ENCODE data around the gene ITPK1. TPM values are rescaled to one million over a fixed set of nuclear protein-coding genes. Genes with fewer than 3 reads are reported as not detected.

The ITPK1 gene
- polyA plus RNA-seq, 1 of the 3 experiments (the other 2 are of a cell fraction) = 23.2 TPM

DNA sequence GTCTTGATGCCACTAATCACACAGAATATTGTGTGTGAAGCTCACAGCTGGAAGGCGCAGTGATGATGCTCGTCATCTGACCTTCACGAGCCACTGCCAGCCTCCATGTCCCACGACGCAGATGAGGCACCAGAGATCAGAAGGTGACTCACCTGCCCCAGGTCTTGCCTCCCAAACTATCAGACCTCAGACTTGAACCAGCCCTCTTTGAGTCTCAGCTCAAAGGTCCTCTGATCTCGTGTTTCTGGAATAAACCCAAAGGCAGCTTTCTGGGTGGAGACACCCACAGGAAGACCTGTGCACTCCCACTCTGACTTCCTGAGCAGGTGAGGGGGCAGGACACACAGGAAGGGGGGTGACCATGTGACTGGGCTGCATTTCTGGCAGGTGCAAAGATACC lies 212.4 kb downstream of the ITPK1 start:
- ChIA-PET POLR2A (interaction anchor here (2.1 kb wide), 1 partner anchor 17 kb away, joined by 8 read pairs; no protein-coding TSS in a partner anchor), CTCF (interaction anchor here (0.7 to 2.0 kb wide), 3 partner anchors 9 to 127 kb away, joined by 3 to 5 read pairs (median 3); no protein-coding TSS in a partner anchor)
- Histone ChIP-seq H3K79me2 (ENCODE audit: insufficient read depth) (no peaks in the 10 kb centered on the region), H3K4me1 (ENCODE audit: control insufficient read depth in 1 of 2, insufficient read depth in 2 of 2, low read depth in 1 of 2, low read length in 1 of 2) (peaks cover 0 to 16% of the 10 kb centered on the region in 2 experiments; a peak in 1 of 4 replicates), H3K27me3 (ENCODE audit: insufficient read depth) (no peaks in the 10 kb centered on the region), H3F3A (replicated peaks; ENCODE audit: insufficient read depth) (no peaks in the 10 kb centered on the region), H4K20me1 (ENCODE audit: insufficient read depth) (no peaks in the 10 kb centered on the region), H3K9me3 (no peaks in the 10 kb centered on the region), H3K36me3 (replicated peaks in 1 of 2; ENCODE audit: control insufficient read depth in 1 of 2, insufficient read depth in 2 of 2, low read length in 1 of 2) (no peaks in the 10 kb centered on the region), H3K4me2 (no peak overlapping the region), H3K9ac (no peak overlapping the region), H2AFZ (ENCODE audit: low read depth) (no peak overlapping the region), H3K27ac (ENCODE audit: low read depth in 2 of 2, low read length in 1 of 2) (no peak overlapping the region), H3K4me3 (ENCODE audit: low read depth in 2 of 2, low read length in 1 of 2) (no peak overlapping the region), H3K9me2 (no peaks in the 10 kb centered on the region)
- TF ChIP-seq RAD21 (IDR thresholded peaks at IDR 0.05; ENCODE audit: low read length) (no peak), REST (IDR thresholded peaks at IDR 0.05; ENCODE audit: low read depth, low read length) (no peak), FOSL2 (IDR thresholded peaks at IDR 0.05; ENCODE audit: borderline replicate concordance, low read depth) (no peak), MXI1 (IDR thresholded peaks at IDR 0.05; ENCODE audit: low read depth, low read length) (no peak), NFIC (IDR thresholded peaks at IDR 0.05; ENCODE audit: borderline replicate concordance) (no peak)
- TF ChIP-seq, protein P1, sequence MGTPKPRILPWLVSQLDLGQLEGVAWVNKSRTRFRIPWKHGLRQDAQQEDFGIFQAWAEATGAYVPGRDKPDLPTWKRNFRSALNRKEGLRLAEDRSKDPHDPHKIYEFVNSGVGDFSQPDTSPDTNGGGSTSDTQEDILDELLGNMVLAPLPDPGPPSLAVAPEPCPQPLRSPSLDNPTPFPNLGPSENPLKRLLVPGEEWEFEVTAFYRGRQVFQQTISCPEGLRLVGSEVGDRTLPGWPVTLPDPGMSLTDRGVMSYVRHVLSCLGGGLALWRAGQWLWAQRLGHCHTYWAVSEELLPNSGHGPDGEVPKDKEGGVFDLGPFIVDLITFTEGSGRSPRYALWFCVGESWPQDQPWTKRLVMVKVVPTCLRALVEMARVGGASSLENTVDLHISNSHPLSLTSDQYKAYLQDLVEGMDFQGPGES (IDR thresholded peaks at IDR 0.05; ENCODE audit: low read depth, low read length) = no peak
- DNase-seq = no peak
- 77% methylated on average over 5 of the region's 6 CpGs for WGBS (ENCODE audit: low lambda C conversion rate)

GRCh38 chr14:92902726-92903125 lies 213.0 kb downstream of the ITPK1 start:
- ChIA-PET CTCF (interaction anchor here (0.6 to 2.0 kb wide), 4 partner anchors 8 to 126 kb away, joined by 3 to 5 read pairs (median 3); no protein-coding TSS in a partner anchor), POLR2A (interaction anchor here (1.3 to 2.1 kb wide), 2 partner anchors 16 to 21 kb away, joined by 6 to 8 read pairs; partner anchors contain the start of gene CHGA)
- Histone ChIP-seq H3K4me1 (ENCODE audit: control insufficient read depth in 1 of 2, insufficient read depth in 2 of 2, low read depth in 1 of 2, low read length in 1 of 2) (peaks cover 0 to 16% of the 10 kb centered on the region in 2 experiments; a peak in 1 of 4 replicates), H3K4me3 (ENCODE audit: low read depth in 2 of 2, low read length in 1 of 2) (no peak overlapping the region), H3K9me2 (no peaks in the 10 kb centered on the region), H4K20me1 (ENCODE audit: insufficient read depth) (no peaks in the 10 kb centered on the region), H3K27ac (ENCODE audit: low read depth in 2 of 2, low read length in 1 of 2) (no peak overlapping the region), H3K27me3 (ENCODE audit: insufficient read depth) (no peaks in the 10 kb centered on the region), H3K9ac (no peak overlapping the region), H2AFZ (ENCODE audit: low read depth) (no peak overlapping the region), H3K4me2 (no peak overlapping the region), H3K79me2 (ENCODE audit: insufficient read depth) (no peaks in the 10 kb centered on the region), H3K36me3 (replicated peaks in 1 of 2; ENCODE audit: control insufficient read depth in 1 of 2, insufficient read depth in 2 of 2, low read length in 1 of 2) (no peaks in the 10 kb centered on the region), H3F3A (replicated peaks; ENCODE audit: insufficient read depth) (no peaks in the 10 kb centered on the region), H3K9me3 (no peaks in the 10 kb centered on the region)
- 60% methylated on average over 17 of the region's 17 CpGs for WGBS (ENCODE audit: low lambda C conversion rate)
- no peak for DNase-seq
- no peak for TF ChIP-seq TEAD4 (IDR thresholded peaks at IDR 0.05; ENCODE audit: borderline replicate concordance, insufficient read depth)
- no peak for TF ChIP-seq NFIC (IDR thresholded peaks at IDR 0.05; ENCODE audit: borderline replicate concordance)
- no peak for TF ChIP-seq REST (IDR thresholded peaks at IDR 0.05; ENCODE audit: low read depth, low read length)
- no peak for TF ChIP-seq MEF2A (IDR thresholded peaks at IDR 0.05; ENCODE audit: borderline replicate concordance, low read depth)
- no peak for TF ChIP-seq USF2 (IDR thresholded peaks at IDR 0.05; ENCODE audit: borderline replicate concordance, low read depth, low read length)
- no peak for TF ChIP-seq EZH2phosphoT487 (IDR thresholded peaks at IDR 0.05; ENCODE audit: borderline replicate concordance, low read depth)
- TF ChIP-seq FOSL2 (IDR thresholded peaks at IDR 0.05; ENCODE audit: borderline replicate concordance, low read depth) = no peak
- TF ChIP-seq GABPA (IDR thresholded peaks at IDR 0.05; ENCODE audit: low read depth) = no peak
- TF ChIP-seq, protein P1 (IDR thresholded peaks at IDR 0.05; ENCODE audit: low read depth, low read length) = no peak
- TF ChIP-seq JUND (IDR thresholded peaks at IDR 0.05) = no peak
- TF ChIP-seq ELF1 (IDR thresholded peaks at IDR 0.05) = no peak
- TF ChIP-seq RXRA (IDR thresholded peaks at IDR 0.05; ENCODE audit: borderline replicate concordance, low read depth) = no peak

All from SK-N-SH (cell line).